K562 (cell line): Measurements from ENCODE around the gene SAMD4A. TPM values are rescaled to one million over a fixed set of nuclear protein-coding genes. Genes with fewer than 3 reads are reported as not detected.

ENCODE experiments used
- ATAC-seq: fragments of 200-7000 bp; cut with Tn5 transposase; 3 replicates; pipeline ENCODE4 v1.9.1; 2020; ENCODE audit warnings: moderate library complexity
- BruUV-seq: library from RNA; stranded (reverse); fragments of 400-500 nt; replicated peaks from 2 replicates; lab custom pipeline; 2021; lab: Mats Ljungman, UMichigan
- CTCF ChIA-PET: fragments of 300-600 bp; formaldehyde crosslinking; extraction: SDS; loops from one replicate; lab custom pipeline; 2021; ENCODE audit warnings: low intra/inter-chr PET ratio; lab: Yijun Ruan, JAX
- POLR2A ChIA-PET: fragments of 300-600, 350-650 bp; sonication (Branson Sonifier 250); formaldehyde crosslinking; extraction: SDS; loops from one replicate; lab custom pipeline; 2021; ENCODE audit warnings: antibody characterized with exemption, inconsistent platforms; lab: Yijun Ruan, JAX
- DNase-seq, 4 experiments: peaks; one replicate each; pipeline versions ENCODE4 v3.0.0 to v3.0.0-alpha.2; 2011 to 2018; ENCODE audit warnings: low spot score in 3 of 4, mixed read lengths in 3 of 4; ENCODE audit errors: extremely low read depth in 1 of 4
- FAIRE-seq: peaks from 2 replicates; lab custom pipeline; 2011; peaks lifted over from hg19 to GRCh38; lab: Jason Lieb, UNC
- H2AFZ ChIP-seq: 2 replicates; pipeline ENCODE4 v1.6.0; 2011; ENCODE audit warnings: low read depth, low read length, control low read depth, inconsistent platforms
- H3K27ac ChIP-seq: fragments of 200-600 bp; 3 replicates; pipeline ENCODE4 v1.8.0; 2011; ENCODE audit warnings: low read depth, mild to moderate bottlenecking, control low read depth, inconsistent platforms, low read length, moderate library complexity, mixed read lengths; ENCODE audit errors: extremely low read depth
- H3K27me3 ChIP-seq, 2 experiments: fragments of 300-600 bp in 1 of 2; 2 replicates in 1 of 2; 3 replicates in 1 of 2; pipeline versions ENCODE4 v1.6.0 to v1.8.0; 2011; ENCODE audit warnings: inconsistent platforms in 2 of 2, low read length in 2 of 2, mild to moderate bottlenecking in 1 of 2, mixed read lengths in 1 of 2, moderate library complexity in 1 of 2; ENCODE audit not compliant: control insufficient read depth in 2 of 2, insufficient read depth in 2 of 2
- H3K36me3 ChIP-seq: fragments of 300-600 bp; 3 replicates; pipeline ENCODE4 v1.8.0; 2011; ENCODE audit warnings: mild to moderate bottlenecking, low read length, inconsistent platforms; ENCODE audit not compliant: control insufficient read depth, insufficient read depth
- H3K4me1 ChIP-seq, 2 experiments: fragments of 200-600 bp in 1 of 2; replicated peaks in 1 of 2; 2 replicates in 1 of 2; 3 replicates in 1 of 2; pipeline versions ENCODE4 v1.5.1 to v1.8.0; 2011; ENCODE audit warnings: inconsistent platforms in 2 of 2, low read length in 2 of 2, mild to moderate bottlenecking in 1 of 2, mixed read lengths in 1 of 2, moderate library complexity in 1 of 2; ENCODE audit not compliant: control insufficient read depth in 2 of 2, insufficient read depth in 2 of 2
- H3K4me2 ChIP-seq: 2 replicates; pipeline ENCODE4 v1.6.1; 2011; ENCODE audit warnings: low read length, control low read depth, inconsistent platforms, mixed read lengths; ENCODE audit not compliant: insufficient read depth
- H3K4me3 ChIP-seq: fragments of 200-600 bp; sonication (generic), shearing (Covaris generic); 2 replicates; pipeline ENCODE4 v1.5.1; 2016; ENCODE audit warnings: control low read depth, inconsistent platforms
- H3K79me2 ChIP-seq: fragments of 200-600 bp; 3 replicates; pipeline ENCODE4 v1.8.0; 2011; ENCODE audit warnings: low read length, inconsistent platforms; ENCODE audit not compliant: control insufficient read depth, insufficient read depth
- H3K9ac ChIP-seq, 2 experiments: 2 replicates each; pipeline versions ENCODE4 v1.6.0 to v1.6.1; 2011; ENCODE audit warnings: low read depth in 2 of 2, low read length in 2 of 2, control low read depth in 1 of 2, inconsistent platforms in 1 of 2, mild to moderate bottlenecking in 1 of 2, mixed read lengths in 1 of 2; ENCODE audit not compliant: insufficient read depth in 1 of 2
- H3K9me1 ChIP-seq: one replicate; pipeline ENCODE4 v1.6.0; 2011; ENCODE audit warnings: inconsistent platforms, mild to moderate bottlenecking, low read length, moderate library complexity; ENCODE audit not compliant: control insufficient read depth, insufficient read depth
- H3K9me3 ChIP-seq: replicated peaks from 2 replicates; pipeline ENCODE4 v1.5.1; 2011; ENCODE audit warnings: low read depth, low read length, inconsistent platforms; ENCODE audit not compliant: control insufficient read depth, insufficient read depth
- H4K20me1 ChIP-seq: replicated peaks from 2 replicates; pipeline ENCODE4 v1.6.1; 2011; ENCODE audit warnings: low read length, inconsistent platforms, mixed read lengths; ENCODE audit not compliant: control insufficient read depth, insufficient read depth
- EGR1 ChIP-seq: fragments of 450-650 bp; conservative IDR thresholded peaks from 2 replicates; pipeline ENCODE4 v1.6.1; 2017; ENCODE audit warnings: mild to moderate bottlenecking
- RBBP5 ChIP-seq: fragments of 200-600 bp; sonication (generic); IDR thresholded peaks from 2 replicates; pipeline ENCODE4 v1.6.1; 2012; ENCODE audit warnings: borderline replicate concordance, mild to moderate bottlenecking, low read length, control low read depth, inconsistent platforms; ENCODE audit not compliant: insufficient read depth, poor library complexity, severe bottlenecking
- WGBS: fragments of 100-300 bp; shearing (Covaris generic); methylation state at CpG from one replicate; pipeline ENCODE4 v1.1.6; 2016; ENCODE audit warnings: low coverage, mixed read lengths; ENCODE audit not compliant: insufficient coverage; ENCODE audit errors: missing lambda C conversion rate; 5-methylcytosine and 5-hydroxymethylcytosine counted together
- in situ Hi-C: fragments of 300-500 bp; cut with MboI; formaldehyde crosslinking; loops from 4 replicates; pipeline ENCODE4 v1.15.0; 2018; ENCODE audit warnings: inconsistent platforms, mixed read lengths
- intact Hi-C: fragments of 100-400 bp; cut with micrococcal nuclease; formaldehyde crosslinking; loops from 2 replicates; pipeline ENCODE4 v1.14.2; 2022
- polyA plus RNA-seq, 8 experiments: library from polyadenylated mRNA; depleted of rRNA in 4 of 8; stranded (reverse) in 5 of 8; unstranded in 3 of 8; fragments of >200 nt; fragmentation: Nextera tagmentation in 2 of 8; fragmentation: Illumina TruSeq in 1 of 8; extraction: Ambion mirVana in 2 of 8; extraction: Trizol in 1 of 8; gene quantifications; 2 replicates each; pipeline versions ENCODE4 v1.2.1 to v1.2.3, GENCODE V29; 2011 to 2014; ENCODE audit warnings: inconsistent platforms in 1 of 8, missing spikeins in 1 of 8
- total RNA-seq, 7 experiments: library from RNA; depleted of rRNA in 6 of 7; stranded (reverse); fragments of >200 nt in 6 of 7; fragmentation: Illumina TruSeq in 2 of 7; extraction: Trizol in 2 of 7; gene quantifications; 2 replicates each; pipeline versions ENCODE4 v1.2.1 to v1.2.3, GENCODE V29; 2011 to 2021; ENCODE audit warnings: low replicate concordance in 1 of 7
- TF ChIP-seq, protein P1 (sequence below), 2 experiments: fragments of 450-650 bp; conservative IDR thresholded peaks; 2 replicates each; pipeline ENCODE4 v1.6.1; 2017; ENCODE audit warnings: mild to moderate bottlenecking in 2 of 2, moderate library complexity in 2 of 2
- TF ChIP-seq, protein P2 (sequence below): fragments of 450-650 bp; IDR thresholded peaks from 2 replicates; pipeline ENCODE4 v1.6.1; 2018; ENCODE audit not compliant: partially characterized antibody

The SAMD4A gene
- total and polyA plus RNA-seq, 9 of the 15 experiments (the other 6 are each of a cell fraction or from before 2014, with no cell fraction given) = 0.66 to 6.8 (median 3.3) TPM

DNA sequence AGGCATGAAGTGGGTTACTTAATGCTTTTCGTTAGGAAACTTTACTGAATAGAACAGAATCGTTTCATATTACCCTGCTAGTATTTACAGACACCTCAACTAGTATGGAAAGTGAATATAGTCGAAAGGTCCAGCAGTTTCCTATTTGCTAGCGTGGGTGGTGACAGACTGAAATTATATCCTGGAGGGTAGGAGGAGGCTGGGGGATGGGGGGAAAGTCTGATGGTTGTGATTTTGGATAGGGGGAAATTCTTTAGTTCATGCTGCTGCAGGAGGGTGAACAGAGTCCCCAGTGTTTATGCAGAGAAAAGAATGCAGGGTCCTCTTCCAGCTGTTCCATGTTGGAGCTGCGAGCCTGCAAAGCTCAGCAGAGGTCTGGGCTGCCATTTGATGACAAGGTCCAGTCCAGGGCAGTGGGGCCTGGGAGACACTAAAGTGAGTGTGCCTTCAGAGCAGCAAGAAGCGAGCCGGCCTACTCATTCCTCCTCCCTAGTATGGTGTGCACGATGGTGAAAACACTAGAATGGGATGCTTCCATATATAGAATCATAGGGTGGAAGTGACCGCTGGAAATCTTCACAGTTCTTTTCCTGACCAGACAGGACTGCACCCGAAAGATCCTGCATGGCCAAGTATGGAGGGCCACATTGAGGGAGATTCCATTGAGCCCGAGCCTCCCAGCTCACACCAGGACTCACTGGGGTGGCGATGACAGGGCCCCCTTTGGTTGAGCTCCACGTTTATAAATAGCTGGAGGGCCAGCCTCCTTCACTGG is 2.1 kb downstream of the SAMD4A start:
- H3K36me3 ChIP-seq = peaks cover 33% of the 10 kb centered on the region; the same call in 2 of the 3 replicates
- peaks cover 6% of the 10 kb centered on the region; the same call in 1 of the 2 replicates for H3K9me3 ChIP-seq
- FAIRE-seq (peak; percentile 82), ATAC-seq (no peak), DNase-seq (peak in 1 of 4 experiments; percentile 23)
- intact Hi-C loops (no loop called here), in situ Hi-C loops (loop anchor here (5.0 kb wide), 1 partner anchor 203 kb away; no protein-coding TSS in a partner anchor)
- no peaks in the 10 kb centered on the region for H4K20me1 ChIP-seq
- H3K4me2 ChIP-seq = peak overlapping the region; percentile 57
- peaks cover 12 to 39% of the 10 kb centered on the region in 2 experiments; a peak in 4 of 5 replicates for H3K4me1 ChIP-seq
- no peaks in the 10 kb centered on the region for H3K9me1 ChIP-seq
- H3K27ac ChIP-seq = no peak overlapping the region; the same call in 2 of the 3 replicates
- H3K27me3 ChIP-seq = no peaks in the 10 kb centered on the region
- peak overlapping the region; percentile 34 for H3K4me3 ChIP-seq
- no peak overlapping the region for H2AFZ ChIP-seq
- ChIA-PET CTCF (interaction anchor here (1.5 kb wide), 1 partner anchor 204 kb away, joined by 5 read pairs; no protein-coding TSS in a partner anchor), POLR2A (interaction anchor here (0.5 to 1.1 kb wide), 5 partner anchors 122 to 248 kb away, joined by 3 to 4 read pairs (median 3); no protein-coding TSS in a partner anchor)
- peak overlapping the region in 1 of 2 experiments; percentile 60; a peak in 1 of 4 replicates for H3K9ac ChIP-seq
- BruUV-seq = TSS peak; percentile 37
- peaks cover 29% of the 10 kb centered on the region for H3K79me2 ChIP-seq
- TF ChIP-seq, protein P1, sequence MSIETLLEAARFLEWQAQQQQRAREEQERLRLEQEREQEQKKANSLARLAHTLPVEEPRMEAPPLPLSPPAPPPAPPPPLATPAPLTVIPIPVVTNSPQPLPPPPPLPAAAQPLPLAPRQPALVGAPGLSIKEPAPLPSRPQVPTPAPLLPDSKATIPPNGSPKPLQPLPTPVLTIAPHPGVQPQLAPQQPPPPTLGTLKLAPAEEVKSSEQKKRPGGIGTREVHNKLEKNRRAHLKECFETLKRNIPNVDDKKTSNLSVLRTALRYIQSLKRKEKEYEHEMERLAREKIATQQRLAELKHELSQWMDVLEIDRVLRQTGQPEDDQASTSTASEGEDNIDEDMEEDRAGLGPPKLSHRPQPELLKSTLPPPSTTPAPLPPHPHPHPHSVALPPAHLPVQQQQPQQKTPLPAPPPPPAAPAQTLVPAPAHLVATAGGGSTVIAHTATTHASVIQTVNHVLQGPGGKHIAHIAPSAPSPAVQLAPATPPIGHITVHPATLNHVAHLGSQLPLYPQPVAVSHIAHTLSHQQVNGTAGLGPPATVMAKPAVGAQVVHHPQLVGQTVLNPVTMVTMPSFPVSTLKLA (conservative IDR thresholded peaks at IDR 0.05) = no peak
- TF ChIP-seq, protein P2, sequence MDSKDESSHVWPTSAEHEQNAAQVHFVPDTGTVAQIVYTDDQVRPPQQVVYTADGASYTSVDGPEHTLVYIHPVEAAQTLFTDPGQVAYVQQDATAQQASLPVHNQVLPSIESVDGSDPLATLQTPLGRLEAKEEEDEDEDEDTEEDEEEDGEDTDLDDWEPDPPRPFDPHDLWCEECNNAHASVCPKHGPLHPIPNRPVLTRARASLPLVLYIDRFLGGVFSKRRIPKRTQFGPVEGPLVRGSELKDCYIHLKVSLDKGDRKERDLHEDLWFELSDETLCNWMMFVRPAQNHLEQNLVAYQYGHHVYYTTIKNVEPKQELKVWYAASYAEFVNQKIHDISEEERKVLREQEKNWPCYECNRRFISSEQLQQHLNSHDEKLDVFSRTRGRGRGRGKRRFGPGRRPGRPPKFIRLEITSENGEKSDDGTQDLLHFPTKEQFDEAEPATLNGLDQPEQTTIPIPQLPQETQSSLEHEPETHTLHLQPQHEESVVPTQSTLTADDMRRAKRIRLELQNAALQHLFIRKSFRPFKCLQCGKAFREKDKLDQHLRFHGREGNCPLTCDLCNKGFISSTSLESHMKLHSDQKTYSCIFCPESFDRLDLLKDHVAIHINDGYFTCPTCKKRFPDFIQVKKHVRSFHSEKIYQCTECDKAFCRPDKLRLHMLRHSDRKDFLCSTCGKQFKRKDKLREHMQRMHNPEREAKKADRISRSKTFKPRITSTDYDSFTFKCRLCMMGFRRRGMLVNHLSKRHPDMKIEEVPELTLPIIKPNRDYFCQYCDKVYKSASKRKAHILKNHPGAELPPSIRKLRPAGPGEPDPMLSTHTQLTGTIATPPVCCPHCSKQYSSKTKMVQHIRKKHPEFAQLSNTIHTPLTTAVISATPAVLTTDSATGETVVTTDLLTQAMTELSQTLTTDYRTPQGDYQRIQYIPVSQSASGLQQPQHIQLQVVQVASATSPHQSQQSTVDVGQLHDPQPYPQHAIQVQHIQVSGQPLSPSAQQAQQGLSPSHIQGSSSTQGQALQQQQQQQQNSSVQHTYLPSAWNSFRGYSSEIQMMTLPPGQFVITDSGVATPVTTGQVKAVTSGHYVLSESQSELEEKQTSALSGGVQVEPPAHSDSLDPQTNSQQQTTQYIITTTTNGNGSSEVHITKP = peak; percentile 40
- TF ChIP-seq EGR1 (peak; percentile 70), RBBP5 (peak; percentile 30)
- 20% methylated on average over 13 of the region's 13 CpGs for WGBS
